Activated CD8-positive, alpha-beta memory T cell treated with anti-CD3 and anti-CD28 coated beads, Interleukin-2, amount 10 ng/mL, durations not matched to agents 7 days and 5 days (primary cell): Measurements from ENCODE around the gene NANOS2. TPM values are rescaled to one million over a fixed set of nuclear protein-coding genes. Genes with fewer than 3 reads are reported as not detected.

Experiments
- total RNA-seq, 2 experiments: library from RNA; stranded (reverse); gene quantifications; one replicate each; pipeline ENCODE4 v1.2.3, GENCODE V29; 2021

Gene NANOS2
- total RNA-seq, 2 experiments from 2014 or later, result 0.18 TPM; not detected in 1

Other genes starting within 250 kb of the NANOS2 start
- gene GIPR, start 246.6 kb downstream of the NANOS2 start, total RNA-seq, result 10 to 100 TPM; 12.1 to 14.7 TPM
- gene SNRPD2, start 222.8 kb downstream of the NANOS2 start, total RNA-seq, result 100 to 1,000 TPM; 602 to 634 TPM
- gene QPCTL, start 222.1 kb downstream of the NANOS2 start, total RNA-seq, result 10 to 100 TPM in 1 of 2 experiments, 1 to 10 TPM in 1; 9.6 to 12.7 TPM
- gene FBXO46, start 183.9 kb downstream of the NANOS2 start, total RNA-seq, result 10 to 100 TPM; 33.0 to 37.1 TPM
- gene MEIOSIN, start 181.3 kb downstream of the NANOS2 start, total RNA-seq, result not detected
- 1 to 10 TPM; 1.5 to 2.8 TPM for gene SIX5, start 145.5 kb downstream of the NANOS2 start, total RNA-seq
- 10 to 100 TPM; 26.7 to 31.0 TPM for gene DMPK, start 132.3 kb downstream of the NANOS2 start, total RNA-seq
- 10 to 100 TPM; 47.0 to 47.9 TPM for gene DMWD, start 121.9 kb downstream of the NANOS2 start, total RNA-seq
- under 1 TPM; 0.19 to 0.23 TPM for gene RSPH6A, start 99.5 kb downstream of the NANOS2 start, total RNA-seq
- 100 to 1,000 TPM; 119 to 125 TPM for gene SYMPK, start 51.6 kb downstream of the NANOS2 start, total RNA-seq
- under 1 TPM in 1 of 2 experiments, not detected in 1; 0.14 TPM for gene FOXA3, start 50.5 kb downstream of the NANOS2 start, total RNA-seq
- 10 to 100 TPM; 18.9 to 19.0 TPM for gene IRF2BP1, start 28.6 kb downstream of the NANOS2 start, total RNA-seq
- gene MYPOP, start 12.2 kb downstream of the NANOS2 start, total RNA-seq, result 10 to 100 TPM; 13.0 to 13.8 TPM
- gene NOVA2, start 59.1 kb upstream of the NANOS2 start, total RNA-seq, result under 1 TPM; 0.02 to 0.18 TPM
- 10 to 100 TPM; 24.4 to 35.1 TPM for gene CCDC61, start 80.7 kb upstream of the NANOS2 start, total RNA-seq
- not detected for gene PGLYRP1, start 108.3 kb upstream of the NANOS2 start, total RNA-seq
- gene IGFL4, start 126.2 kb upstream of the NANOS2 start, total RNA-seq, result not detected
- gene IGFL3, start 209.9 kb upstream of the NANOS2 start, total RNA-seq, result not detected
- not detected for gene IGFL2, start 233.5 kb upstream of the NANOS2 start, total RNA-seq